SK-N-SH treated with all-trans-retinoic acid at 6 μM for 48 hours (cell line): ENCODE data around the gene SLC22A6.

ENCODE experiments used
- ATAC-seq: fragments of 200-7000 bp; cut with Tn5 transposase; 3 replicates; pipeline ENCODE4 v1.9.1; 2020; ENCODE audit warnings: mild to moderate bottlenecking, moderate library complexity
- ARNTL ChIP-seq: fragments of 450-650 bp; formaldehyde crosslinking; IDR thresholded peaks from 2 replicates; pipeline ENCODE4 v1.5.0; 2020; ENCODE audit warnings: low read depth, mild to moderate bottlenecking, moderate library complexity, borderline replicate concordance
- BACH2 ChIP-seq: fragments of 250-450 bp; sonication (Bioruptor Pico); IDR thresholded peaks from 2 replicates; pipeline ENCODE4 v1.9.0; 2021; ENCODE audit warnings: mild to moderate bottlenecking, borderline replicate concordance
- CSDC2 ChIP-seq: fragments of 250-450 bp; sonication (Bioruptor Pico); IDR thresholded peaks from 2 replicates; pipeline ENCODE4 v1.5.0; 2020; ENCODE audit warnings: mild to moderate bottlenecking, moderate library complexity
- ESRRG ChIP-seq: fragments of 250-450 bp; sonication (Bioruptor Pico); IDR thresholded peaks from 2 replicates; pipeline ENCODE4 v1.6.1; 2021; ENCODE audit warnings: mild to moderate bottlenecking
- GLIS3 ChIP-seq: fragments of 250-450 bp; sonication (Bioruptor Pico); IDR thresholded peaks from 2 replicates; pipeline ENCODE4 v1.5.0; 2020; ENCODE audit warnings: mild to moderate bottlenecking, moderate library complexity
- ISL1 ChIP-seq: fragments of 250-450 bp; sonication (Bioruptor Pico); IDR thresholded peaks from 2 replicates; pipeline ENCODE4 v2.1.2; 2022; ENCODE audit warnings: mild to moderate bottlenecking, moderate library complexity
- OSR1 ChIP-seq: fragments of 250-450 bp; sonication (Bioruptor Pico); IDR thresholded peaks from 2 replicates; pipeline ENCODE4 v1.8.0; 2022; ENCODE audit warnings: moderate library complexity, mild to moderate bottlenecking, inconsistent platforms
- PPARA ChIP-seq: fragments of 250-450 bp; sonication (Bioruptor Pico); IDR thresholded peaks from 2 replicates; pipeline ENCODE4 v1.5.0; 2020; ENCODE audit warnings: mild to moderate bottlenecking, borderline replicate concordance
- RARB ChIP-seq: fragments of 250-450 bp; sonication (Bioruptor Pico); IDR thresholded peaks from 2 replicates; pipeline ENCODE4 v1.8.0; 2021; ENCODE audit warnings: mild to moderate bottlenecking, moderate library complexity
- SNAI2 ChIP-seq: fragments of 250-450 bp; sonication (Bioruptor Pico); IDR thresholded peaks from 2 replicates; pipeline ENCODE4 v1.5.0; 2020; ENCODE audit warnings: mild to moderate bottlenecking, moderate library complexity
- TCF4 ChIP-seq: fragments of 250-450 bp; sonication (Bioruptor Pico); IDR thresholded peaks from 2 replicates; pipeline ENCODE4 v1.8.0; 2021; ENCODE audit warnings: mild to moderate bottlenecking, moderate library complexity, borderline replicate concordance
- TOX ChIP-seq: fragments of 250-450 bp; sonication (Bioruptor Pico); IDR thresholded peaks from 2 replicates; pipeline ENCODE4 v1.8.0; 2021; ENCODE audit warnings: mild to moderate bottlenecking, moderate library complexity, borderline replicate concordance
- ZC3H10 ChIP-seq: fragments of 250-450 bp; sonication (Bioruptor Pico); IDR thresholded peaks from 2 replicates; pipeline ENCODE4 v1.5.1; 2021; ENCODE audit warnings: mild to moderate bottlenecking, moderate library complexity
- ZFP3 ChIP-seq: fragments of 250-450 bp; sonication (Bioruptor Pico); IDR thresholded peaks from 2 replicates; pipeline ENCODE4 v1.5.0; 2020; ENCODE audit warnings: mild to moderate bottlenecking, moderate library complexity
- ZFP30 ChIP-seq: fragments of 450-650 bp; formaldehyde crosslinking; IDR thresholded peaks from 2 replicates; pipeline ENCODE4 v1.5.0; 2022; ENCODE audit warnings: mild to moderate bottlenecking, moderate library complexity
- ZNF565 ChIP-seq: fragments of 450-650 bp; formaldehyde crosslinking; conservative IDR thresholded peaks from 2 replicates; pipeline ENCODE4 v1.5.0; 2020; ENCODE audit warnings: low read depth, mild to moderate bottlenecking, moderate library complexity
- TF ChIP-seq, protein P1 (sequence below): fragments of 250-450 bp; sonication (Bioruptor Pico); IDR thresholded peaks from 2 replicates; pipeline ENCODE4 v1.5.1; 2021; ENCODE audit warnings: mild to moderate bottlenecking, moderate library complexity
- TF ChIP-seq, protein P2 (sequence below): fragments of 250-450 bp; sonication (Bioruptor Pico); IDR thresholded peaks from 2 replicates; pipeline ENCODE4 v1.5.1; 2020; ENCODE audit warnings: low read depth, mild to moderate bottlenecking, moderate library complexity
- TF ChIP-seq, protein P3 (sequence below): fragments of 250-450 bp; sonication (Bioruptor Pico); IDR thresholded peaks from 2 replicates; pipeline ENCODE4 v1.5.0; 2020; ENCODE audit warnings: mild to moderate bottlenecking, moderate library complexity
- TF ChIP-seq, protein P4 (sequence below): fragments of 250-450 bp; sonication (Bioruptor Pico); IDR thresholded peaks from 2 replicates; pipeline ENCODE4 v1.8.0; 2021; ENCODE audit warnings: low read depth, mild to moderate bottlenecking, moderate library complexity, borderline replicate concordance
- TF ChIP-seq, protein P5 (sequence below): fragments of 250-450 bp; sonication (Bioruptor Pico); IDR thresholded peaks from 2 replicates; pipeline ENCODE4 v1.8.0; 2020; ENCODE audit warnings: mild to moderate bottlenecking, moderate library complexity, borderline replicate concordance

Gene SLC22A6

DNA sequence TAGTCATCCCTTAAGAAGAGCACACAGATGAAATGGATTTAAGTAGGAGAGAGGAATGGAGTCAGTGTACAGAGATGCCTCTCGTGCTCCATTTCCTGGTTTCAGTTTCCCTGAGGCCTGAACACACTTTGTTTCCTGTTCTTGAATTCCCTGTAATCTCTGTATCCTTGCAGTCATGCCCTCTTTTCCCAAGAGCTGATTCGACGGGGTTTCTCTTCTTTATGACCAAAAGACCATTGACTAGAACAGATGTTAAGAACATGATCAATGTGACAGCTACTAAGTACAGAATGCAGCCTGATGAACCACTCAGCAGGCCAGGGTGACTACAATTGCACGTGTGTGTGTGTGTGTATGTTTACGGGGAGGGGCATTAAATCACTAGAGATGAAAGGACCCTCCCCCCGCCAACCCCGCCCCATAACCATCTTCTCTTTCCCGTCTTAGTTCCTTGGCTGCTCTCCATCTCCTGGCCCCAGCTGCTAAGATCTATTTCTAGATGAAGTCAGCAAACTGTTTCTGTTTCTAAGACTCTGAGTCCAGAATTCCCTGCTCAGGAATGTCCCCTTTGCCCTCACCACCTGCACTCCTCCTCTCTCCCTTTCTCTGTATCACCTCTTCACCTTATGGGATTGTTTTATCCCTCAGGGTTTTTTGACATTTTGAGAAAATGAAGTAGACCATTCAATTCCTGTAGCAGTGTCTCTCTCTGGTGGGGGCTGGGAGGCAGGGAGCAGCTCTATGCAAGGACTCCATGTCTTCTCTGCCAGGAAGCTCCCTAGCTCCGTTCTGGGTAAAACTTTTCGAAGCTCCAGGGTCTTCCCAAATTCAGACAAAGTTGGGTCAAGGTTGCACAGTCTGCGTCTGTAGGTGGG is 26.0 kb downstream of the SLC22A6 start:
- ATAC-seq: no peak
- TF ChIP-seq ZFP3: no peak
- TF ChIP-seq ZNF565 (CRISPR knock-in tag): no peak
- TF ChIP-seq SNAI2 (CRISPR knock-in tag): no peak
- TF ChIP-seq TCF4: no peak
- no peak for TF ChIP-seq RARB
- no peak for TF ChIP-seq ARNTL (CRISPR knock-in tag)
- no peak for TF ChIP-seq PPARA (CRISPR knock-in tag)
- no peak for TF ChIP-seq ZFP30
- TF ChIP-seq, protein P1, sequence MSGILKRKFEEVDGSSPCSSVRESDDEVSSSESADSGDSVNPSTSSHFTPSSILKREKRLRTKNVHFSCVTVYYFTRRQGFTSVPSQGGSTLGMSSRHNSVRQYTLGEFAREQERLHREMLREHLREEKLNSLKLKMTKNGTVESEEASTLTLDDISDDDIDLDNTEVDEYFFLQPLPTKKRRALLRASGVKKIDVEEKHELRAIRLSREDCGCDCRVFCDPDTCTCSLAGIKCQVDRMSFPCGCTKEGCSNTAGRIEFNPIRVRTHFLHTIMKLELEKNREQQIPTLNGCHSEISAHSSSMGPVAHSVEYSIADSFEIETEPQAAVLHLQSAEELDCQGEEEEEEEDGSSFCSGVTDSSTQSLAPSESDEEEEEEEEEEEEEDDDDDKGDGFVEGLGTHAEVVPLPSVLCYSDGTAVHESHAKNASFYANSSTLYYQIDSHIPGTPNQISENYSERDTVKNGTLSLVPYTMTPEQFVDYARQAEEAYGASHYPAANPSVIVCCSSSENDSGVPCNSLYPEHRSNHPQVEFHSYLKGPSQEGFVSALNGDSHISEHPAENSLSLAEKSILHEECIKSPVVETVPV (CRISPR knock-in tag): no peak

DNA sequence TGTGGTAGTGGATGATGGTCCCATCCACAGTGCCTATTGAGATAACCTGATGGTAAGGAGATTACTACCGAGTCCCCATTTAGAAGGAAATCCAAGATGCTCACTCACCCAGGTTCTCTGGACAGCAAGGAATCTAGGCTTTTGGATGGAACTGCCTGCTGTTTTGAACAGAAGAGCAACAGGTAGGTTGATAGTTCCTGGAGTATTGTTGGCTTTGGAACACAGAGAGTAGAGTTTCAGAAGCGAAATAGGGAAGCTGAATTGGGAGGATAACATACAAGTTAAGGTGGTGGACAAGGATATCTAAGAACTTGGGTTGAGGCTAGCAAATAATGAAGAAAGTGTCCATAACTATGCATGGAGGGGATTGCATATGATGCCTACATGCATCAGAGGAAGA is 27.6 kb downstream of the SLC22A6 start:
- ATAC-seq: no peak
- TF ChIP-seq CSDC2: no peak
- TF ChIP-seq, protein P2, sequence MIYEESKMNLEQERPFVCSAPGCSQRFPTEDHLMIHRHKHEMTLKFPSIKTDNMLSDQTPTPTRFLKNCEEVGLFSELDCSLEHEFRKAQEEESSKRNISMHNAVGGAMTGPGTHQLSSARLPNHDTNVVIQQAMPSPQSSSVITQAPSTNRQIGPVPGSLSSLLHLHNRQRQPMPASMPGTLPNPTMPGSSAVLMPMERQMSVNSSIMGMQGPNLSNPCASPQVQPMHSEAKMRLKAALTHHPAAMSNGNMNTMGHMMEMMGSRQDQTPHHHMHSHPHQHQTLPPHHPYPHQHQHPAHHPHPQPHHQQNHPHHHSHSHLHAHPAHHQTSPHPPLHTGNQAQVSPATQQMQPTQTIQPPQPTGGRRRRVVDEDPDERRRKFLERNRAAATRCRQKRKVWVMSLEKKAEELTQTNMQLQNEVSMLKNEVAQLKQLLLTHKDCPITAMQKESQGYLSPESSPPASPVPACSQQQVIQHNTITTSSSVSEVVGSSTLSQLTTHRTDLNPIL (CRISPR knock-in tag): no peak
- TF ChIP-seq TOX (CRISPR knock-in tag): no peak
- no peak for TF ChIP-seq ARNTL (CRISPR knock-in tag)
- TF ChIP-seq, protein P1 (CRISPR knock-in tag): no peak
- no peak for TF ChIP-seq ISL1
- no peak for TF ChIP-seq OSR1 (CRISPR knock-in tag)

DNA sequence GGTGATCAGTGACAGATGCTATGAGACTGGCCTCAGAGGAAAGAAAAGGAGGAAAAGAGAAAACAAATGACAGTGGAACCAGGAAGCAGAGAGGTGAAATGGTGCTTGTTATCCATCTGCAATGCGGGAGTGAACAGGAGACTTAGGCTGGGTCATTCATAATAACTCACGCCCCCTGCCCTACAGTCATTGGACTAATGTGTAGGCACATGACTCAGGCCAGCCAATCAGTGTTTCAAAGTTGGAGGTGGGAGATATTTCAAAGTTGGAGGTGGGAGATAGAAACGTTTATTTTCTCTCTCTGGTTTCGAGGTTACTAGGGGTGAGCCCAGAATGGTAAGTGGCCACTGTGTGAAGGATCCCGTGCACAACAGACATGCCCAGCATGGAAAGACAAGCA is 30.3 kb downstream of the SLC22A6 start:
- TF ChIP-seq ZNF565 (CRISPR knock-in tag) (no peak), ZC3H10 (CRISPR knock-in tag) (no peak), ISL1 (no peak), RARB (no peak), PPARA (CRISPR knock-in tag) (no peak)
- TF ChIP-seq, protein P2 (CRISPR knock-in tag): no peak
- TF ChIP-seq, protein P3, sequence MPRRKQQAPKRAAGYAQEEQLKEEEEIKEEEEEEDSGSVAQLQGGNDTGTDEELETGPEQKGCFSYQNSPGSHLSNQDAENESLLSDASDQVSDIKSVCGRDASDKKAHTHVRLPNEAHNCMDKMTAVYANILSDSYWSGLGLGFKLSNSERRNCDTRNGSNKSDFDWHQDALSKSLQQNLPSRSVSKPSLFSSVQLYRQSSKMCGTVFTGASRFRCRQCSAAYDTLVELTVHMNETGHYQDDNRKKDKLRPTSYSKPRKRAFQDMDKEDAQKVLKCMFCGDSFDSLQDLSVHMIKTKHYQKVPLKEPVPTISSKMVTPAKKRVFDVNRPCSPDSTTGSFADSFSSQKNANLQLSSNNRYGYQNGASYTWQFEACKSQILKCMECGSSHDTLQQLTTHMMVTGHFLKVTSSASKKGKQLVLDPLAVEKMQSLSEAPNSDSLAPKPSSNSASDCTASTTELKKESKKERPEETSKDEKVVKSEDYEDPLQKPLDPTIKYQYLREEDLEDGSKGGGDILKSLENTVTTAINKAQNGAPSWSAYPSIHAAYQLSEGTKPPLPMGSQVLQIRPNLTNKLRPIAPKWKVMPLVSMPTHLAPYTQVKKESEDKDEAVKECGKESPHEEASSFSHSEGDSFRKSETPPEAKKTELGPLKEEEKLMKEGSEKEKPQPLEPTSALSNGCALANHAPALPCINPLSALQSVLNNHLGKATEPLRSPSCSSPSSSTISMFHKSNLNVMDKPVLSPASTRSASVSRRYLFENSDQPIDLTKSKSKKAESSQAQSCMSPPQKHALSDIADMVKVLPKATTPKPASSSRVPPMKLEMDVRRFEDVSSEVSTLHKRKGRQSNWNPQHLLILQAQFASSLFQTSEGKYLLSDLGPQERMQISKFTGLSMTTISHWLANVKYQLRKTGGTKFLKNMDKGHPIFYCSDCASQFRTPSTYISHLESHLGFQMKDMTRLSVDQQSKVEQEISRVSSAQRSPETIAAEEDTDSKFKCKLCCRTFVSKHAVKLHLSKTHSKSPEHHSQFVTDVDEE (CRISPR knock-in tag): no peak
- ATAC-seq: no peak

DNA sequence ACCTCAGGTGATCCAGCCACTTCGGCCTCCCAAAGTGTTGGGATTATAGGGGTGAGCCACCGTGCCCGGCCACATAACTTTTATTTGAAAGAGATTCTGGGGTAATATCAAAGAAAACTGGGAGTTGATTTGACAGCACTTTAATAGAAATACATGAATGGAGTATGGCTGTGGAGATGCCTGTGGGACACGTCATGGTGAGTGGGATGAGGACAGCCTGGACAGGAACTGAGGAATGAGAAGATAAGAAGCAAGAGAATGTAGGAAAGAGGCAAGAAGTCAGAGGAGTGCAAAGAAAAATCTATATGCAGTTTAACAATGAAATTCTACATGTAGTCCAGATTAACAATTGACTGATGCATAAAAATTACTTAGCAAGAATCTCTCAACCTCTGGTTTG is 31.0 kb downstream of the SLC22A6 start:
- TF ChIP-seq, protein P4, sequence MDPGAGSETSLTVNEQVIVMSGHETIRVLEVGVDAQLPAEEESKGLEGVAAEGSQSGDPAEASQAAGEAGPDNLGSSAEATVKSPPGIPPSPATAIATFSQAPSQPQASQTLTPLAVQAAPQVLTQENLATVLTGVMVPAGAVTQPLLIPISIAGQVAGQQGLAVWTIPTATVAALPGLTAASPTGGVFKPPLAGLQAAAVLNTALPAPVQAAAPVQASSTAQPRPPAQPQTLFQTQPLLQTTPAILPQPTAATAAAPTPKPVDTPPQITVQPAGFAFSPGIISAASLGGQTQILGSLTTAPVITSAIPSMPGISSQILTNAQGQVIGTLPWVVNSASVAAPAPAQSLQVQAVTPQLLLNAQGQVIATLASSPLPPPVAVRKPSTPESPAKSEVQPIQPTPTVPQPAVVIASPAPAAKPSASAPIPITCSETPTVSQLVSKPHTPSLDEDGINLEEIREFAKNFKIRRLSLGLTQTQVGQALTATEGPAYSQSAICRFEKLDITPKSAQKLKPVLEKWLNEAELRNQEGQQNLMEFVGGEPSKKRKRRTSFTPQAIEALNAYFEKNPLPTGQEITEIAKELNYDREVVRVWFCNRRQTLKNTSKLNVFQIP (CRISPR knock-in tag): no peak
- TF ChIP-seq BACH2 (CRISPR knock-in tag): no peak
- no peak for TF ChIP-seq ZC3H10 (CRISPR knock-in tag)
- no peak for TF ChIP-seq ESRRG (CRISPR knock-in tag)
- no peak for TF ChIP-seq TCF4
- no peak for TF ChIP-seq GLIS3 (CRISPR knock-in tag)
- no peak for TF ChIP-seq ZNF565 (CRISPR knock-in tag)
- TF ChIP-seq CSDC2: no peak
- TF ChIP-seq, protein P5, sequence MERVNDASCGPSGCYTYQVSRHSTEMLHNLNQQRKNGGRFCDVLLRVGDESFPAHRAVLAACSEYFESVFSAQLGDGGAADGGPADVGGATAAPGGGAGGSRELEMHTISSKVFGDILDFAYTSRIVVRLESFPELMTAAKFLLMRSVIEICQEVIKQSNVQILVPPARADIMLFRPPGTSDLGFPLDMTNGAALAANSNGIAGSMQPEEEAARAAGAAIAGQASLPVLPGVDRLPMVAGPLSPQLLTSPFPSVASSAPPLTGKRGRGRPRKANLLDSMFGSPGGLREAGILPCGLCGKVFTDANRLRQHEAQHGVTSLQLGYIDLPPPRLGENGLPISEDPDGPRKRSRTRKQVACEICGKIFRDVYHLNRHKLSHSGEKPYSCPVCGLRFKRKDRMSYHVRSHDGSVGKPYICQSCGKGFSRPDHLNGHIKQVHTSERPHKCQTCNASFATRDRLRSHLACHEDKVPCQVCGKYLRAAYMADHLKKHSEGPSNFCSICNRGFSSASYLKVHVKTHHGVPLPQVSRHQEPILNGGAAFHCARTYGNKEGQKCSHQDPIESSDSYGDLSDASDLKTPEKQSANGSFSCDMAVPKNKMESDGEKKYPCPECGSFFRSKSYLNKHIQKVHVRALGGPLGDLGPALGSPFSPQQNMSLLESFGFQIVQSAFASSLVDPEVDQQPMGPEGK: no peak
- TF ChIP-seq OSR1 (CRISPR knock-in tag): no peak
- no peak for ATAC-seq
